ENCODE measurements around the gene NUP37. TPM values are rescaled to one million over a fixed set of nuclear protein-coding genes. Genes with fewer than 3 reads are reported as not detected.
"Not testable (repeated sequence)": the region's sequence is repeated elsewhere in the genome, so short reads cannot be mapped to it uniquely, and the experiment has no call there.

Gene NUP37
- polyA plus RNA-seq, 3 donors, result 11.1 to 23.0 (median 20.9) TPM

DNA sequence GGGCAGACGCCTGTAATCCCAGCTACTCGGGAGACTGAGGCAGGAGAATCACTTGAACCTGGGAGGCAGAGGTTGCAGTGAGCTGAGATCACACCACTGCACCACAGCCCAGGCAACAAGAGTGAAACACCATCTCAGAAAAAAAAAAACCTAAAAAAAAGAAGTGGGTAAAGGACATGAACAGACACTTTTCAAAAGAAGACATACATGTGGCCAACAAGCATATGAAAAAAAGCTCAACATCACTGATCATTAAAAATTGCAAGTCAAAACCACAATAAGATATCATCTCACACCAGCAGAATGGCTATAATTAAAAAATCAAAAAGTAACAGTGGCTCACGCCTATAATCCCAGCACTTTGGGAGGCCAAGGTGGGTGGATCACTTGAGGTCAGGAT is 10.8 kb upstream of the NUP37 start:
- WGBS (ENCODE audit: insufficient coverage), result 92% methylated on average over 2 of the region's 3 CpGs
- H3K4me3 ChIP-seq (replicated peaks in 1 of 3; ENCODE audit: low read depth in 2 of 3, low read length in 3 of 3); DNase-seq; H3K4me1 ChIP-seq (ENCODE audit: control insufficient read depth in 1 of 2, insufficient read depth in 2 of 2, low read length in 2 of 2); H3K9me3 ChIP-seq (replicated peaks in 1 of 2; ENCODE audit: control insufficient read depth in 1 of 2, insufficient read depth in 1 of 2, low read length in 2 of 2); H3K4me2 ChIP-seq (replicated peaks; ENCODE audit: extremely low read depth, low read length, poor library complexity, severe bottlenecking); H3K4me3 Mint-ChIP-seq; H2AFZ ChIP-seq (ENCODE audit: insufficient read depth, low read depth, low read length, poor library complexity, severe bottlenecking); H3K27ac Mint-ChIP-seq; H3K27me3 ChIP-seq (ENCODE audit: control insufficient read depth in 2 of 2, insufficient read depth in 2 of 2, low read length in 2 of 2); H3K27me3 Mint-ChIP-seq (ENCODE audit: low read depth in 3 of 3); H3K27ac ChIP-seq (ENCODE audit: low read depth in 1 of 2, low read length in 2 of 2); H3K4me1 Mint-ChIP-seq; H4K20me1 ChIP-seq (ENCODE audit: insufficient read depth, low read length); H3K9ac ChIP-seq (ENCODE audit: insufficient read depth, low read length, poor library complexity, severe bottlenecking); intact Hi-C loops (cut with micrococcal nuclease): not testable (repeated sequence)
- peaks cover 8 to 15% (median 9%) of the 10 kb centered on the region in 7 donors for H3K9me3 Mint-ChIP-seq
- Histone ChIP-seq H3K79me2 (ENCODE audit: insufficient read depth, low read length) (peaks cover 13% of the 10 kb centered on the region), H3K36me3 (replicated peaks in 1 of 2; ENCODE audit: control insufficient read depth in 1 of 2, insufficient read depth in 2 of 2, low read length in 2 of 2) (peaks cover 8 to 39% of the 10 kb centered on the region in 2 donors)
- peaks cover 46 to 64% of the 10 kb centered on the region in 2 donors for H3K36me3 Mint-ChIP-seq

DNA sequence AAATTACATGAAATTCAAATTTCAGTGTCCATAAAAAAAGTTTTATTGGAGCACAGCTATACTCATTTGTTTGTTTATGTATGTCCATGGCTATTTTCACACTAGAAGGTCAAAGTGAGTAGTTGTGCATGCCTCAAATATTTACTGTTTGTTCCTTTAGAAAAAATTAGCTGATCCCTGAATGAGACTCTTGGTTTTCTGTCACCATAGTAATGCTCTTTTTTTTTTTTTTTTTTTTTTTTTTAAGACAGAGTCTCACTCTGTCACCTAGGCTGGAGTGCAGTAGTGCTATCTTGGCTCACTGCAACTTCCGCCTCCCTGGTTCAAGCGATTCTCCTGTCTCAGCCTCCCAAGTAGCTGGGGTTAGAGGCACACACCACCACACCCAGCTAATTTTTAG is 1.4 kb upstream of the NUP37 start:
- 100% methylated on average over 2 of the region's 2 CpGs for WGBS (ENCODE audit: insufficient coverage)
- H3K4me3 Mint-ChIP-seq, result not testable (repeated sequence)

DNA sequence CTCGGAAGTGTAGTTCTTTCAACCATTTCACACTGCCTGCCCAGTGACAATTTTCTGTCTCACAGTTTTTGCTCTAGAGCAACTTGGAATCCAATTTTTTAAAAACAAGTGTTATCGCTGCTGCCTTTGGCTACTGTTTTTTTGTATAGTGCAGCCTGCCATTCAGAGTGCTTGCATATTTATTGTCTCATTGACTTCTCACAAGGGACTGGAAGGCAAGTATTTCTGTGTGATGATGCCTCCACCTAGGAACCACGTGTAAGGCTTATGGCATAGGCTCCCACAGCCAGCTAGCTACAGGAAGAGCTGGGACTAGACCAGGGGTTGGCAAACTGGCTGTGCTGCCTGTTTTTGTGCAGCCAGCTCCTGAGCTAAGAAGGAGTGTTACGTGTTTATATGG is 972 bp upstream of the NUP37 start:
- Histone ChIP-seq H3K36me3 (replicated peaks in 1 of 2; ENCODE audit: control insufficient read depth in 1 of 2, insufficient read depth in 2 of 2, low read length in 2 of 2) (peaks cover 9 to 29% of the 10 kb centered on the region in 2 donors), H3K79me2 (ENCODE audit: insufficient read depth, low read length) (peaks cover 55% of the 10 kb centered on the region), H4K20me1 (ENCODE audit: insufficient read depth, low read length) (no peaks in the 10 kb centered on the region), H2AFZ (ENCODE audit: insufficient read depth, low read depth, low read length, poor library complexity, severe bottlenecking) (peak overlapping the region; percentile 92), H3K27ac (ENCODE audit: low read depth in 1 of 2, low read length in 2 of 2) (no peak overlapping the region), H3K9ac (ENCODE audit: insufficient read depth, low read length, poor library complexity, severe bottlenecking) (no peak overlapping the region), H3K4me2 (replicated peaks; ENCODE audit: extremely low read depth, low read length, poor library complexity, severe bottlenecking) (peak overlapping the region; percentile 92), H3K27me3 (ENCODE audit: control insufficient read depth in 2 of 2, insufficient read depth in 2 of 2, low read length in 2 of 2) (no peaks in the 10 kb centered on the region), H3K4me1 (ENCODE audit: control insufficient read depth in 1 of 2, insufficient read depth in 2 of 2, low read length in 2 of 2) (peaks cover 21 to 26% of the 10 kb centered on the region in 2 donors), H3K4me3 (replicated peaks in 1 of 3; ENCODE audit: low read depth in 2 of 3, low read length in 3 of 3) (peak overlapping the region in 2 of 3 experiments; percentile 81 to 84), H3K9me3 (replicated peaks in 1 of 2; ENCODE audit: control insufficient read depth in 1 of 2, insufficient read depth in 1 of 2, low read length in 2 of 2) (no peaks in the 10 kb centered on the region)
- intact Hi-C loops (cut with micrococcal nuclease), result loop anchor here in 1 of 2 donors (5.0 kb wide), 1 partner anchor 59 kb away; the partner anchor contains the start of gene WASHC3
- TF ChIP-seq, protein P1, sequence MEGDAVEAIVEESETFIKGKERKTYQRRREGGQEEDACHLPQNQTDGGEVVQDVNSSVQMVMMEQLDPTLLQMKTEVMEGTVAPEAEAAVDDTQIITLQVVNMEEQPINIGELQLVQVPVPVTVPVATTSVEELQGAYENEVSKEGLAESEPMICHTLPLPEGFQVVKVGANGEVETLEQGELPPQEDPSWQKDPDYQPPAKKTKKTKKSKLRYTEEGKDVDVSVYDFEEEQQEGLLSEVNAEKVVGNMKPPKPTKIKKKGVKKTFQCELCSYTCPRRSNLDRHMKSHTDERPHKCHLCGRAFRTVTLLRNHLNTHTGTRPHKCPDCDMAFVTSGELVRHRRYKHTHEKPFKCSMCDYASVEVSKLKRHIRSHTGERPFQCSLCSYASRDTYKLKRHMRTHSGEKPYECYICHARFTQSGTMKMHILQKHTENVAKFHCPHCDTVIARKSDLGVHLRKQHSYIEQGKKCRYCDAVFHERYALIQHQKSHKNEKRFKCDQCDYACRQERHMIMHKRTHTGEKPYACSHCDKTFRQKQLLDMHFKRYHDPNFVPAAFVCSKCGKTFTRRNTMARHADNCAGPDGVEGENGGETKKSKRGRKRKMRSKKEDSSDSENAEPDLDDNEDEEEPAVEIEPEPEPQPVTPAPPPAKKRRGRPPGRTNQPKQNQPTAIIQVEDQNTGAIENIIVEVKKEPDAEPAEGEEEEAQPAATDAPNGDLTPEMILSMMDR (IDR thresholded peaks at IDR 0.05), result no peak
- Mint-ChIP-seq H3K27ac (peak overlapping the region in 1 of 7 donors; percentile 56), H3K27me3 (ENCODE audit: low read depth in 3 of 3) (no peaks in the 10 kb centered on the region), H3K9me3 (no peaks in the 10 kb centered on the region), H3K4me1 (peaks cover 19% of the 10 kb centered on the region), H3K4me3 (peak overlapping the region; percentile 91), H3K36me3 (peaks cover 22 to 25% of the 10 kb centered on the region in 2 donors)
- WGBS (ENCODE audit: insufficient coverage), result 63% methylated on average over 4 of the region's 4 CpGs
- DNase-seq, result no peak

More for the DNA sequence above, 1.4 kb upstream of the NUP37 start:
- H3K9me3 Mint-ChIP-seq; H3K9me3 ChIP-seq (replicated peaks in 1 of 2; ENCODE audit: control insufficient read depth in 1 of 2, insufficient read depth in 1 of 2, low read length in 2 of 2); H3K4me2 ChIP-seq (replicated peaks; ENCODE audit: extremely low read depth, low read length, poor library complexity, severe bottlenecking); H3K27ac ChIP-seq (ENCODE audit: low read depth in 1 of 2, low read length in 2 of 2); H4K20me1 ChIP-seq (ENCODE audit: insufficient read depth, low read length); DNase-seq; H3K27me3 ChIP-seq (ENCODE audit: control insufficient read depth in 2 of 2, insufficient read depth in 2 of 2, low read length in 2 of 2); H3K4me3 ChIP-seq (replicated peaks in 1 of 3; ENCODE audit: low read depth in 2 of 3, low read length in 3 of 3); H3K9ac ChIP-seq (ENCODE audit: insufficient read depth, low read length, poor library complexity, severe bottlenecking); H3K27me3 Mint-ChIP-seq (ENCODE audit: low read depth in 3 of 3): not testable (repeated sequence)
- Histone ChIP-seq H3K4me1 (ENCODE audit: control insufficient read depth in 1 of 2, insufficient read depth in 2 of 2, low read length in 2 of 2) (peaks cover 21 to 26% of the 10 kb centered on the region in 2 donors), H3K36me3 (replicated peaks in 1 of 2; ENCODE audit: control insufficient read depth in 1 of 2, insufficient read depth in 2 of 2, low read length in 2 of 2) (peaks cover 11 to 29% of the 10 kb centered on the region in 2 donors), H3K79me2 (ENCODE audit: insufficient read depth, low read length) (peaks cover 57% of the 10 kb centered on the region), H2AFZ (ENCODE audit: insufficient read depth, low read depth, low read length, poor library complexity, severe bottlenecking) (peak overlapping the region; percentile 92)
- intact Hi-C loops (cut with micrococcal nuclease), result loop anchor here in 1 of 2 donors (5.0 kb wide), 1 partner anchor 59 kb away; the partner anchor contains the start of gene WASHC3
- Mint-ChIP-seq H3K36me3 (peaks cover 24 to 25% of the 10 kb centered on the region in 2 donors), H3K4me1 (peaks cover 19% of the 10 kb centered on the region), H3K27ac (peak overlapping the region in 1 of 7 donors; percentile 56)
